GM21447 (cell line): ENCODE results near the gene GABRR2.

Source experiments
- ATAC-seq: cut with Tn5 transposase; IDR thresholded peaks from one replicate; pipeline ENCODE4 v1.9.1; 2021; ENCODE audit not compliant: unreplicated experiment

GABRR2 gene

DNA sequence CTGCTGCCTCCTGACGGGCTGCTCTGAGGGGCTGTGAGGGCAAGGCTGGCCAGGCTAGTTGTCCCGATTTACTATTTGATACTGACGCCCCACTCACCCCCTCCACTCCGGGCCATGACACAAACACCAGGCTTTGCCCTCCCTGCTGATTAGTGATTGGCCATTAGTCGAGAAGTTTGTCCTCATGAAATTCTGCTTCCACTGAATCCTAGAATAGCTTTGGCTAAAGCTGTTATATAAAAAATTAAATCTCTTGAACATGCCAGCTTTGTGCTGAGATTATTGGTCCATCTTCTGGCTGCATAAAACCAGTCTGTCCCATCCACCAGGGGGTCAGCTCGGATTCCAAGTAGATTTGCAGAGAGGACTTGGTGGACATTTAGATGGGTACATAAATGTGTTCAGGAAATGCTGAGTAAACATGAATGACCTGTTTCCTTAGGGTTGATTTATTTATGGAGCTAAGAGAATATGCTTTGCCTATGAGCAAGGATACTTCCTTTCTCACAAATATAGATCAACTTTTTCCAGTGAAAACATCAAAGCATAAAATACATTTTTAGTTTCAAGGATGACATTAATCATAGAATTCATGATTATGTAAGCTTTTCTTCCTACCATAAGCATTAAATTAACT lies at the start of gene GABRR2:
GABRR2 (minus strand) TSS at position 51 of the 637 bp plus-strand sequence. CDS start 134 bp downstream, outside the sequence.
- ATAC-seq = no peak

DNA sequence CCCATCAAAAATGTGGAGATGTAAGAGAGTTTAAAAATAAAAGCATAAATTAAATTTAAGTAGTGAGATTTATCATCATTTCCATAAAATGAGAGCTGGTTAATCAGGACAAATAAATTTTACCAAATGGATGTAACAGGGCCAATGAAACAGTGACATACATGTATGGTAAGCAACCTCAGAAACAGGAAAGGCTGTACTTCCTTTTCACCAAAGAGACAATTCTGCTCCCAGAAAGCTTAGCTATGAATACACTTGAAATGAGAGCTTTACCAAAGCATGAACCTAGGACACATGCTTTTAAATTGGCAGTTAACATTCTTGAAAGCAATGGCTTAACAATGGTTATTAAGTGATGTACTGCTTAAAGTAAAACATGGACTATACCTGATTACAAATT lies 49.5 kb upstream of the GABRR2 start:
- no peak for ATAC-seq

DNA sequence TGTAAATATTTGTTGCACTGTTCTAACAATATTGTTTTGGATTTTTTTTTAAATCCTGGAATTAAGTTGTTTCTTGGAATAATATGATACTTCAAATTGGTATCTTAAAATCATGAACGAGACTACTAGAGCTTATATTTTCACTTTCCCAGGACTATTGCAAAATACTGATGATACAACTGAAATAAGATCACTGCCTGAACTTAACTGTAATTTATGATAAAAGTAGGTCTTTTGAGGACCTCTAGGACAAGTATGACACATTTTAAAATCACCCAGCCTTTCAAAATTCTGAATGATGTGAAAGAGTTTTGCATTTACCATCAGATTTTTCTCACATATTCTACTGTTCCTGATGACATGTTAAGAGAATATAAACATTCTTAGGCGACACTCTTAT lies 46.1 kb upstream of the GABRR2 start:
- no peak for ATAC-seq

DNA sequence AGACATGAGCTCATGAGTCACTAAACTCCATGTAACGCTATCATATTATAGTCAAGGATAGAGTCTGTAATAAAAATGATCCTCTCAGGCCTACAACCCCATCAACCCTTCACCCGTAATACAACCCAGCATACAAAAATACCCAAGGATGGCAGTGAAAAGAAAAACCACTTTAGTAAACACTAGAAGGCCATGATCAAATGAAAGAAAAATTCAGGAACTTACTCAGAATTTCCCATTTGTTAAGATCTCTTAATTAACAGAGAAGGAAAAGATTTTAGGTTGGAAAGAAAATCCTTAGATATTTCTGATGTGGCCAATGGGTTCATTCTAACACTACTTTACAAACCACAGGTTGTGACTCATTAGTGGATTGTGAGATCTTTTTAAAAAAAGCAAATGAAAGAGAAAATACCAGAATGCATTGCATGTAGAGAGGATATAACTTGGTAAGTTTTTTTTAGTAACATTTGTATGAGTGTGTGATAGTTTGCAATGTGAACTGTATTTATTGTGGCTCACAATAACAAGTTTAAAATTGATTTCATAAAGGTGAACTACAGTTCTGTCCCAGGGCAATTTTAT lies 45.4 kb upstream of the GABRR2 start:
- peak; percentile 33 for ATAC-seq

DNA sequence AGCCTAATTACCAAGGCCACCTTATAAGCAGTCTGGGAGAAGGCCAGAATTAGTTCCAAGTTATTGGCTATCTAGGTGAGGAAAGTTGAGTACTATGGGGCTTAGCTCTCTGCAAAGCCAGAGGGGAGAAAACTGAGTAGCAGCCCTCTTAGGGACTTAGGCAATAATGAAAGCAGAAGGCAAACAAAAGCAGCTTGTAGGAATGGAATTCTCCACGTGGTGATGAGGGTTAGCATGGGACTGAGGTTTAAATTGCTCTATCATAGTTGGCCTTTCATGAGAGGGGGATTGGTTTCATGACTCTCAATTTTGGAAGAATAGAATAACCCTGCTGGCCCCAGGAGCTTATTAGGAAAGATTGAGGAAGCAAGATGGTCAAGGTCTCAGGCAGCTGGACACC lies 44.5 kb upstream of the GABRR2 start:
- no peak for ATAC-seq

DNA sequence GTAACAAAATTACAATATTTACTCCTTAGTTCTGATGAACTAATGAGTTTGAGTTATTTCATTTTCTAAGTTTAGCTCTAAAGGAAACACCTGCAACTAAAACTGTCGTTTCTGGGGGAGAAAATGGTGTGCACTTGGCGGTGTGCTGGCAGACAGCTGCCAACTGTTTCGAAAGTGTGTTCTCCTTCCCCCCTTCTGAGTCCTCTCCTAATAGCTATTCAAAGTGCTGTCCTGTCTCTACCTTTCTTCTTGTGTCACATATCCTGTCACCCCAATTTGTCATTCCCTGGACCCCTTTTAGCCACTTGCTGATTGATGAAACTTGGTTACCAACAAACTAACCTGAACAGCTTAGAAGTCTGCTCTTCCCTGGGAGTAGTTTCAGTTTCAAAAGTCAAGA lies 42.3 kb upstream of the GABRR2 start:
- ATAC-seq = peak; percentile 55

DNA sequence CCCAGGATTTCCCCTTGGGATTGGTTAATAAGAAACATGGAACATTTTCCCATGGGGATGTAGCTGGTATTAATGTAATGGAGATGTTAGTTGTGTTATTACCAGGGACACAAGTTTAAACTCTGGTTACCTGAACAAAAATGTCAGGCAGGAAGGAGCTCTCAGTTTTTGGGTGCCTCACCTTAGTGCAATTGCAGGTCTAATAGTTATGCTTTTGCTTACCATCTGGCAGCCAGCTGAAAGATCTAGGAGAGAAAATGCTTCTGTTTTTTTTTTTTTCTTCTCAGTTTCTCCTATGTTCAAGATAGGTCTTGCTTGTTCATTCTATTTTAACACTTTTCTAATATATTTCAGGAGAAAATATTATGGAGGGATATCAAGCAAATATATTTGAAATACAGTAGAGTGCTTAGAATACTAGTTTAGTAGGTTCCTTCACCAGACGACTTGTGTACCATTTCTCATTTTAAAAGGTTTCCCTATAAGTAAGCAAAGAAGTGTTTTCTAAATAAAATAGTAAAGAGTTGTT lies 41.6 kb upstream of the GABRR2 start:
- ATAC-seq = no peak

DNA sequence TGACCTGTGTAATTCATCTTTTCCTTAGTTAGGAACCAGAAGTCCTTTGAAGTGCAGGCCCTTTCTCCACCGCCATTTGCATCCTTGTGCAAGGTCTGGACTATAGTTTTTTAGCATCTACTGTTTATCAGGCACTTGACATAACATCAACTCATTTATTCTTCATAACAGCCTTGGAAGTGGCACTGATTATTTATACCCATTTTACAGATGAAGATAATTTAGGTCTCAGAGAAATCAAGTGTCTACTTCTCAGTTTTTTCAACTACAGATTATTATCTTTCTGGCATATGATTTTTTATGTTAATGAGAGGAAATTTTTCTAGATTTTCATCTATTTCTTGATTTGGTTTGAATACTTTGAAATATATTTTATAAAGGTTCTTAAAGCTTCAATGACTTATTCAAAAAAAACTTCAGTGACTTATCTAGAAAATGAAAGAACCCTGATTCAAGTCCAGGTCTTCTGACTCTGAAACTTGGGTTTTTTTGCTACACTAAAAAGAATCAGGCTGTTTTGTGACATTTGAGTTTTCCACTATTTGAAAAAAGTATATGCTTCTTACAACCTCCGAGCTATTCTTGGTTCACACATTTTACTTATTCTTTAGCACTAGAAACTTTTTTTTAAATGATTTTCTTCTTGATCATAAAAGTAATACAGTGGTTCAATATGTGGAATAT lies 40.6 kb upstream of the GABRR2 start:
- no peak for ATAC-seq

DNA sequence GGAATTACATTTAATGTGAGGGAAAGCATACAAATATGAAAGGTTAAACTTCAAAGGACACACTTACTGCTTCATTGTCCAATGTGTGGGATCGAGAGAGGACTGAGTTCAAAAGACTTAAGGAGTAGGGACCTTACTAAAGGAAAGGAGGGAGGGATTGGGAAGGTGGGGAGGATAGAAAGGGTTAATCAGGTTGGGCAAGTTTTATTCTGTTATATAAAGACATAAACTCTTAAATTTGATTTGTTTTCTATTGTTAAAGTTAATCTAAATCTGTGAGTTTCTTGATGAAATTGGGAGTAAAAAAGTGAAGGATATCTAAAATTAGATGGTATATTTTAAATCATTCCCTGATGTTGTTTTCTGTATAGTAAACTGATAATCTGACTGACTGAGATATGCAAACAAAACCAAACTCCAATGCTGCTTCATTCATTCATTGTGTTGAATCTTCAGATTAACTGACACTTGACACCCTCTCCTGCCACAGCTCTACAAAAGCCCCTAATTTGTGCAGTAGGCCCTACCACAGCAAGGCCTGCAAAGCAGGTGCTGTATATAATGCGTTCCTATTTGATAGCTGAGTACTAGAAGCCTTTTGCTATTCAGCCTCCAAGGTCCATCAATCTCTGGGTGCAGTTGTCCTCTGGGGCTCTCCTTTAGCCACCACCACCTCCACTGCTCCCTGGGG lies 38.7 kb upstream of the GABRR2 start:
- ATAC-seq = no peak

DNA sequence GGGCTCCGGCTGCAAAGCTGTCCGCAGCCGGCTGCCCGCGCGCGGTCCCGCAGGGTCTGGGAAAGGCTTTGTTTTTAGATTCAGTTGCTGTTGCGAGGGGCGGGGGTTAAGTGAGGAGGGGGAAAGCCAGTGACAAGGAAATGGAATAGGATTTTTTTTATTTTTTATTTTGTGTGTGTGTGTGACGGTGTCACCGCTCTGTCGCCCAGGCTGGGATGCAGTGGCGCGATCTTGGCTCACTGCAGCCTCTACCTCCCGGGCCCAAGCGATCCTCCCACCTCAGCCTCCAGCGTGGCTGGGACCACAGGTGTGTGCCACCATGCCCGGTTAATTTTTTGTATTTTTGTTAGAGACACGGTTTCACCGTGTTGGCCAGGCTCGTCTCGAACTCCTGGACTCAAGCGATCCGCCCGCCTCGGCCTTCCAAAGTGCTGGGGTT lies 38.0 kb upstream of the GABRR2 start:
- no peak for ATAC-seq

DNA sequence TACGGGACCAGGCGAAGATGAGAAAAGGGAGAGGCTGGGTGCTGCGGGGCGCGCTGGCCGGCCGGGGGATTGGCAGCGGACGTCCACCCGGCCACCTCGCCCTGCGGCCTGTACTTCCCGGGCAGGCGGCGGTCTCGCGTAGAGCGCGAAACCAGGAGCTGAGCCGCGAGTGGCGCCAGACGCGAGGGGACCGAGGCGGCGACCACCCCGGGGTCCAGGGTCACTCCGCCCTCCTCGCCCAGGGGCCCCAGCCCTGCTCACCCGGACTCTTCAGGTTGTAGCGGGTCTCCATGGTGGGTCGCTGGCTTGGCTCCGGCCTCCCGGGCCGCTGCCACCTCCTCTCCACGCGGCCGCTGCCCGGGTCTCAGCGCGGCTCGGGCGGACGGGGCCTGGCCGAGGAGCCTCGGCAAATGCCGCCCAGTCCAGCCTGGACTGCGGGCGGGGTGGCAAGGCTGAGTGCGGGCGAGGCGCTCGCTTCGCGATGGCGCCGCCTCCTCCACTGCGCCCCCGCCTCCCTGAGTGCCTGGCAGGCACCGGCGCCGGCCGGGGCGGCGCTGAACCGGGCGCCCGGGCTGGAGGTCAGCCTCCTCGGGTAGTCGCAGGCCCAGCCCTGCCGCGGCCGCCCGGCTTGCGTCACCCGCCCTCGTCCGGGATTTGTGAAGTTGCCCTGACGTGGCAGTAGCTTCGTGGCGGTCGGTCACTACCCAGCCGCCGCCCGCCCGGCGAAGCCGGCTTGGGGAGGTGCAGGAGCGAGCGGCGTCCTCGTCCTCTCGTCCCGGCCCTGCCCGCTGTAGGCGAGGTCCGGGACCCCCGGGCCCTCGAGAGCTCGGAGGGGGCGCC lies 37.4 kb upstream of the GABRR2 start, which contains the start of gene UBE2J1:
UBE2J1 (minus strand) TSS at position 445 of the 840 bp plus-strand sequence; CDS start at position 292, 153 bp downstream.
- ATAC-seq = peak; percentile 14

DNA sequence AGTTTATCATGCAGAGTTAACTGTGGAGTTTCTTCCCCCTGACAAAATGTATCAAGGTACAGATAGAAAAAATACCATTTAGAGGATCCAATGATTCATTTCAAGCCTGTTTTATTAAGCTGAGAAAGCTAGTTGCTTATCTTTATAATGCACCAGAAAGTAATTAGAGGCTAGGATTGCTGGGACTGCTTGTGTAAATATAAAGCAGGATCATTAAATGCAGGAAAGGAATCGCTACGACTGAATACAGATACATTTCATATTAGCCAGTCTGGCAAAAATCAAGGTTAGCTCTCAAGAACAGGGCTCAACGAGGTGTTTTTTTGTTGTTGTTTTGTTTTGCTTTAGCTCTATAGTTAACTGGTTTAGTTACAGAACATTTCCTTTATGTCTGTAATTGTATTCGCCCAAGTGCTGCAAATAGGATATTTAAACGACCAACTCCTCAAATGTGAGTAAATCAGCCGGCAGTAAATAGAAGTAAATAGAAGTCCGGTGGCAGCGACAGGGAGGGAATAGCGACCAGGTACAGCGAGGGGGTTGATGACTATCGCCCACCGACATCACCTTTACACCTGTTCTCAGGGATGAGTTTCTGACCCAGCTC lies 36.7 kb upstream of the GABRR2 start:
- ATAC-seq = no peak

DNA sequence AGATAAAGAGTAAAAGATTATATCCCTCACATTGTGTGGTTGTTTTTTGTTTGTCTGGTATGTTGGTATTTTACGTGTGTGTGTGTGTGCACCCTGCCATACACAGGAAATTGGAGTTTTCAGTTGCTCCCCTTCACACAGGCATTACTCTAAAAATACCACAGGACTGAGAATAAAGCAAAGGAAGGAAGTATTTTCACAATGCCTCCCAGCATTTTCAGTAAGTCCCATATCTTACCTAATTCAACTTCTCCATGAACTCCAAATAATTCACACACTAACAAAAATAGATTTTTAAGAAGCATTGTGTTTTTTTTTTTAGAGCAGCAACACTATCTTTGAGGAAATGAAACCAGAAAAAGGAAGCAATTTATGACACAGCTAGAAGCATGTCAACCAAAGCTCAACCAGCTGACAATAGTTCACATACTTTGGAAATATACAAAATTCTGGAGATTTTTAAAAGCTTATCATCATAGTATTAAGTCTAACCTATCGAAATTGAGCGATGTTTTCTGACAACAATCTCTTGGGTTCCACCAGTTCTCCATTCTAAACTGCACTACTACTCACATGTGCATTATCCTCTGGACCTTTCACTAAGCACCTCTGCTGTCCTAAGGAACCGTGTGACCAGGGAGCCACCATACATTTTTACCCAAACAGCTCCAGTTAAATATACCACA lies 35.3 kb upstream of the GABRR2 start:
- ATAC-seq = peak; percentile 41

DNA sequence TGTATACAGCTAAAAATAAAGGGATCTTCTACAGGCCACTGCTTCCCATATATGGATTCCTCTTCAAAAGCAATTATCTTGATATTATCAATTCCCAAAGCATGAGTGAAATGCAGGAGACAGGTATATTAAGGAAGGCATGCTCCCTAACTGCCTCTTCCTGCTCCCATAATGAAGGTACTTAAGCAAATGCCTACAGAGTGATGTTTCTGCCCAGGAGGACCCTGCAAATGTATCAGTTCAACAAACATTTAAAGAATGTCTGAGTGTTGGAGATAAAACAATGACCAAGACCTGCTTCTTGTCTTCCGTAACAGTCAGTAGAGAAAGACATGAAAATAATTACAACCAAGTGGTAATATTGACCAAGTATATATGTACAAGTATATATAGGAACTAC lies 33.3 kb upstream of the GABRR2 start:
- ATAC-seq = no peak

DNA sequence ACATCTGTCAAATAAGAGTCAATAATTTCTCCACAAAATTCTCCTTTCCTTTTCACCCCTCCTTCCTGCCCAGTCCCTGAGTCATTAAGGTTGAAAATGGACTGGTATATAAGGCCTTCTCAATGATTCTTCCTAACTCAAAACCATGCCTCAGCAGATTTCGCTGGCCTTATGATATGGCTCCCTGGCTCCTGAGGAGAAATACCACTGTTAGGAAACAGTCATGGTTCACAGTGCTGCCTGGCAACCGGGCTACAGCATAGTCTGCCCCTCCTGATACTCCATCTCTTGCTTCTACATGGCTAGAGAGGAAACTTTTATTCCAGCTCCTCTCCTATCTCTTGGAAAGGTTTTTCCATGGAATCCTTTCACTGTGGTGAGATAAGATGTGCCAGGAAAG lies 32.7 kb upstream of the GABRR2 start:
- no peak for ATAC-seq

DNA sequence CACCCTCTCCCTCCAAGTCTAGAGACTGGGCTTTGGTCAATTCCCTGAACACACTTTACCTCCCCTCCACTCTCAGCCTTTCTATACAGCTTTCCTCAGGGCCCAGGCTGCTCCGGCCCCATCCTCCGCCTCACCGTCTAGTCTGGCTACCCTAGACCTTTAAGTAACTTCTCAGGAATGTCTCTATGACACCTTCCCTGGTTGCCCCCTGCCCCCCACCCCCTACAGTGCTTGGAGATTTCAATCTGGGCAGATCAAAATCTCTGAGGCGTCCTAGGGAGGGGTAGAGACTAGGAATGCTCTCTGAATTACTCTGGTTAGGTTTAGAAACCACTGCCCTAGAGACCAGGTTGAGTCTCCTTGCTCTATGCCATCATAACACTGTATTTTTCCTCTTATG lies 31.3 kb upstream of the GABRR2 start:
- no peak for ATAC-seq

DNA sequence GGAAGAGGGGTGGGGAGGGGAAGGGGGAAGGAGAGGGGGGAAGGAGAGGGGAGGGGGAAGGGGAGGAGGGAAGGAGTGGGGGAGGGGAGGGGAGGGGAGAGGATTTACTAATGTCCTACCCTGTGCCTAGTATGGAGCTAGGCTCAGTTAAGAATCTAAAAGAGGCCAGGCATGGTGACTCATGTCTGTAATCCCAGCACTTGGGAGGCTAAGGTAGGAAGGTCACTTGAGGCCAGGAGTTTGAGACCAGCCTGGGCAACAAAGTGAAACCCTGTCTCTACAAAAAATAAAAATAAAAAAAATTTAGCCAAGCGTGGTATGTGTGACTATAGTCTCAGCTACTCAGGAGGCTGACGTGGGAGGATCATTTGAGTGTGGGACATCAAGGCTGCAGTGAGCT lies 24.5 kb upstream of the GABRR2 start:
- ATAC-seq = no peak

DNA sequence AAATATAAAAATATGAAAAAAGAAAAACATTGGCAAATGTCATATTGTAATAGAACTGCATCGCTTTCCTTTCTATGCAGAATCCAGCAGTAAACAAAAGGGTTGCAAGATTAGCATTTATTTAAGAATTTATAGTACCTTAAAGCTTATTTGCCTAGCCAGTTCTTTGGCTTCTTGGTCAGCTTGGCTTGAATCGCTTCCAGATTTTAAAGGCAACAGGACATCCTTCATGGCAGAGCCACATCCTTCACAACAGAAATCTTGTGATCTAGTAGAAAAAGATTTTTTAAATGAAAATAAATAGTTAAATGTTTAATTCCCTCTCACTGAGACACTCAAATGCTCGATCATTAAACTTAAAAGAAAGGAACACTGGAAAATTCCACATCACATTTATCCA lies 20.1 kb upstream of the GABRR2 start:
- ATAC-seq = no peak

DNA sequence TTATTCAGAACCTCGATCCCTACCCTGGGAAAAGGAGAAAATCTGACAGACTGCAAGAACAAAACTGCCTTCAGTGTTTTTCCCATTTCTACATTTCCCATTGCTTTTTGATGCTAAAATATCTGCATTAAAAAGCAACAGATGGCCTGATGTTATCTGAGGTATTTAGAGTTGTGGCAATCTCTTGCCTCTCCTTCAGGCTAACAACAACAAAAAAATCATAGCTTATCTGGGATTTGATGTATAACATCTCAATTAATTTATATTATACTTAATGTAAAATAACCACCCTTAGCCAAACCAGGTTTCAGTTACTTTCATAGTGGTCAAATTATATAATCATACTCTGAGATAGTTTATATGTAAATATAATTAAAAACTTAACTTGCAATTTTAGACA lies 15.8 kb upstream of the GABRR2 start:
- ATAC-seq = no peak

DNA sequence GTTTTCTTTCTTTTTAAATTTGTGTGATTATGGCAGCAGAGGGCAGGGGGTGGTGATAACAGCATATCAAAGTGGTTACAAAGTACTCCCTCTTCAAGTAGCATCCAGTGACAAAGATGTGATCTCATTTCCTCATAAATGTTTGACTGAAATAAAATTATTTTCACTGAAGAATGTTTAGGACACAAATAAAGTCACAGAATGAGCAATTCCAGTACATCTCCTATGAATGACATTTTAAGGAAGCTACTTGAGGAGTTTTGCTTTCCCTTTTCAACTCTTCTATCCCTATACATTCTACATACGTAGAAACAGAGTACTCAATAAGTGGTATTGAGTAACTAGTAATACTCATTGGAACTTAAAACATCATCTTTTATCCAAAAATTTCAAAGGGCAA lies 13.9 kb upstream of the GABRR2 start:
- ATAC-seq = no peak
